HFFc6 (cell line): Measurements from ENCODE around the gene TSC22D1. TPM values are rescaled to one million over a fixed set of nuclear protein-coding genes. Genes with fewer than 3 reads are reported as not detected.
"Not testable (repeated sequence)": the region's sequence is repeated elsewhere in the genome, so short reads cannot be mapped to it uniquely, and the experiment has no call there.

Source experiments
- DNase-seq: peaks from one replicate; pipeline ENCODE4 v3.0.0-alpha.2; 2018
- H3K27ac Mint-ChIP-seq: 2 replicates; pipeline ENCODE4 v1.8.0; 2020; ENCODE audit warnings: mild to moderate bottlenecking, mixed read lengths
- H3K27me3 Mint-ChIP-seq: 2 replicates; pipeline ENCODE4 v1.8.0; 2021; ENCODE audit warnings: mild to moderate bottlenecking, moderate library complexity, mixed read lengths; ENCODE audit not compliant: insufficient read depth
- H3K36me3 Mint-ChIP-seq: 2 replicates; pipeline ENCODE4 v1.8.0; 2021; ENCODE audit warnings: low read depth, mixed read lengths
- H3K4me1 Mint-ChIP-seq: 2 replicates; pipeline ENCODE4 v1.8.0; 2020; ENCODE audit warnings: low read depth, mixed read lengths
- H3K4me3 Mint-ChIP-seq: 2 replicates; pipeline ENCODE4 v1.8.0; 2020; ENCODE audit warnings: mild to moderate bottlenecking, moderate library complexity, mixed read lengths
- H3K9me3 Mint-ChIP-seq: 2 replicates; pipeline ENCODE4 v1.8.0; 2020; ENCODE audit warnings: mild to moderate bottlenecking, mixed read lengths
- total RNA-seq, 6 experiments: library from RNA; stranded (reverse); fragmentation: NEBNext Ultra II Directional; extraction: Animal tissue kit (Norgen Biotek cat#: 25700); gene quantifications; 2 replicates in 1 of 6; 3 replicates in 5 of 6; pipeline ENCODE4 v1.2.3, GENCODE V29; 2021
- TF ChIP-seq, protein P1 (sequence below): fragments of 200-600 bp; sonication (generic); IDR thresholded peaks from 2 replicates; pipeline ENCODE4 v1.5.0; 2021; ENCODE audit warnings: antibody characterized with exemption, mild to moderate bottlenecking

TSC22D1 gene
- total RNA-seq, 6 experiments from 2014 or later, result 42.3 to 49.4 (median 45.2) TPM

DNA sequence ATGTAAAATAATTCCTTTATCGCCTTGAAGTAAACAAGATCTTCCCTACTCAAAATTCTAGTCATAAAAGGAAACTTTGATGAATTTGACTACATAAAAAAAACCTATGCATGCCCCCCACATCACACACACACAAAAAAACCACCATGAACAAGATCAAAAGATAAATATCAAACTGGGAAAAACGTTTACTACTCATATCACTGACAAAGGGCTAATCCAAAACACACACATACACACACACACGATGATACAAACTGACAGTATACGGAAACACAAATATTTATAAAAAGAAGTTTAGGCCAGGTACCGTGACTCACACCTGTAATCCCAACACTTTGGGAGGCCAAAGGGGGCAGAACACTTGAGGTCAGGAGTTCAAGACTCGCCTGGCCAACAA is 61.9 kb downstream of the TSC22D1 start:
- Mint-ChIP-seq H3K27me3 (no peaks in the 10 kb centered on the region; the same call in 1 of the 2 replicates), H3K4me3 (no peak overlapping the region), H3K27ac (no peak overlapping the region; the same call in 1 of the 2 replicates), H3K36me3 (peaks cover 21% of the 10 kb centered on the region), H3K4me1 (no peaks in the 10 kb centered on the region), H3K9me3 (no peaks in the 10 kb centered on the region)
- TF ChIP-seq, protein P1, sequence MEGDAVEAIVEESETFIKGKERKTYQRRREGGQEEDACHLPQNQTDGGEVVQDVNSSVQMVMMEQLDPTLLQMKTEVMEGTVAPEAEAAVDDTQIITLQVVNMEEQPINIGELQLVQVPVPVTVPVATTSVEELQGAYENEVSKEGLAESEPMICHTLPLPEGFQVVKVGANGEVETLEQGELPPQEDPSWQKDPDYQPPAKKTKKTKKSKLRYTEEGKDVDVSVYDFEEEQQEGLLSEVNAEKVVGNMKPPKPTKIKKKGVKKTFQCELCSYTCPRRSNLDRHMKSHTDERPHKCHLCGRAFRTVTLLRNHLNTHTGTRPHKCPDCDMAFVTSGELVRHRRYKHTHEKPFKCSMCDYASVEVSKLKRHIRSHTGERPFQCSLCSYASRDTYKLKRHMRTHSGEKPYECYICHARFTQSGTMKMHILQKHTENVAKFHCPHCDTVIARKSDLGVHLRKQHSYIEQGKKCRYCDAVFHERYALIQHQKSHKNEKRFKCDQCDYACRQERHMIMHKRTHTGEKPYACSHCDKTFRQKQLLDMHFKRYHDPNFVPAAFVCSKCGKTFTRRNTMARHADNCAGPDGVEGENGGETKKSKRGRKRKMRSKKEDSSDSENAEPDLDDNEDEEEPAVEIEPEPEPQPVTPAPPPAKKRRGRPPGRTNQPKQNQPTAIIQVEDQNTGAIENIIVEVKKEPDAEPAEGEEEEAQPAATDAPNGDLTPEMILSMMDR, result no peak
- no peak for DNase-seq

DNA sequence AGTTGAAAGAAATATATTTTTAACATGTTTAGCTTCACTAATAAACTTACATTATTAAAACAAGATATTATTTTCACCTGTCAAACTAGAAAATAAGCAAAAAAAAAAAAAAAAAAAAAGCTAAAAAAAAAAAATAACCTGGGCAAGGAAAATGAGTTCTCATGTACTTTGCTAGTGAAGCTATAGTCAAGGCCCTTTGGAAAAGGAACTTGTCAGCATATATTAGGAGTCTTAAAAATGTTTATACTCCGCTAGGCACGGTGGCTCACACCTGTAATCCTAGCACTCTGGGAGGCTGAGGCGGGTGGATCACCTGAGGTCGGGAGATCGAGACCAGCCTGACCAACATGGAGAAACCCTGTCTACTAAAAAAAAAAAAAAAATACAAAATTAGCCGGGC is 66.3 kb downstream of the TSC22D1 start:
- Mint-ChIP-seq H3K4me1 (peaks cover 17% of the 10 kb centered on the region; the same call in 1 of the 2 replicates), H3K36me3 (peaks cover 21% of the 10 kb centered on the region)
- not testable (repeated sequence) for H3K27ac Mint-ChIP-seq, H3K9me3 Mint-ChIP-seq, DNase-seq, H3K27me3 Mint-ChIP-seq, H3K4me3 Mint-ChIP-seq

DNA sequence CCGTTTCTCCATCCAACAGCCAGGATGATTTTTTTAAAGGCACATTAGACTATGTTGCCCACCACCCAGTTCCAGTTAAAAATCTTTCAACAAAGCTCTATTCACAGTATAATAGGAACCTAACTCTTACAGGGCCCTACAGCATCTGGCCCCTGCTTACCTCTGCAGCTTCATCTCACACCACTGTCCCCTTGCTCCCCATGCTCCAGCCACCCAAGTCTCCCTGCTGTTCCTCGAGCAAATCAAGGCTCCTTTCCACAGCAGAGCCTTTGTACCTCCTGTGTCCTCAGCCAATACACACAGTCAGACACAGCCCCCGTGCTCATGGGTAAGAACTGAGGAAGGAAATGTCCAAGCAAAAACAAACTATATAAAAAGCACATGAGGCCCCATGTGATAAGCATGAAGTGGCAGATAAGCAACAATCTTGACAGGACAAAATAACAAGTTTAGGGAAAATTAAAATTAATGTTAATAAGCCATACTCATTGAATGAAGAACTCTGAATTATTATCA is 67.5 kb downstream of the TSC22D1 start:
- Mint-ChIP-seq H3K4me3 (no peak overlapping the region), H3K9me3 (no peaks in the 10 kb centered on the region), H3K27me3 (peaks cover 2% of the 10 kb centered on the region; the same call in 1 of the 2 replicates), H3K27ac (no peak overlapping the region), H3K36me3 (peaks cover 15% of the 10 kb centered on the region), H3K4me1 (peaks cover 17% of the 10 kb centered on the region; the same call in 1 of the 2 replicates)
- DNase-seq, result no peak
- TF ChIP-seq, protein P1, result no peak

DNA sequence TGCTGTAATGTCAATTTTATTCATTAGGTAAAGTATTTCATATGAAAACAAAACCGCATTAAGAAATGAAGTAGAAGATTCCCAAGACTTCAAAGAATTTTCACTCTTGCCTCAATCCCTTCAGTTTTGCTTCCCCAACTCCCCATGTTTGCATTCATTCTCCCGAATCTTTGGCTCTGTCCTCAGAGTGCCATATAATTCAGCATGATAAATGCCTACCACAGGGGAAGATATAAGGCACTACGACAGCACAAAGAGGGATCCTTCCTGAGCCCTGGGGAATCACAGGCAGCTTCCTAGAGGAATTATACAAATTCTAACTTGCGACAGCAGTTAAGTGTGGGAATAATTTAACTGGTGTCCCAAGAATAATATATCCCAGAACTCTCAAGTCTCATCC is 68.5 kb downstream of the TSC22D1 start:
- peaks cover 10% of the 10 kb centered on the region for H3K36me3 Mint-ChIP-seq
- peaks cover 17% of the 10 kb centered on the region; the same call in 1 of the 2 replicates for H3K4me1 Mint-ChIP-seq
- no peak for DNase-seq
- H3K4me3 Mint-ChIP-seq, result no peak overlapping the region
- H3K27ac Mint-ChIP-seq, result no peak overlapping the region
- H3K27me3 Mint-ChIP-seq, result peaks cover 2% of the 10 kb centered on the region; the same call in 1 of the 2 replicates
- H3K9me3 Mint-ChIP-seq, result no peaks in the 10 kb centered on the region
- TF ChIP-seq, protein P1, result no peak

DNA sequence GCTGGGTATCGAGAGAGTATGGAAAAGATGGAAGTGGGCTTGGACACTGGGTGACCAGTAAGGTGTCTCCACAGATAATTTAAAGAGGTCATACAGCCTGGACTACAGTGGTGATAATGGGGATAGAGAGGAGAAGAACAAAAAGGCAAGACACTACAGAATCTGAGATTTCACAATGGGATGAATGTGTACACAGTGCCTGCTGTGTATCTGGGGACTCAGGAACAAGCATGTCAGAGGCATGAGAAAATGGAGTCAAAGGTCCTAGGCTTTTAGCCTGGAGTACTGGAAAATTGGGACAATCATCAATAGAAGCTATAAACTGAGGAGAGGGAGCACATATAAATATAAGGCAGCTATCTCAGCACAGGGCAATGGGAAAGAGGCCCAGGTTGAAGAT is 69.4 kb downstream of the TSC22D1 start:
- Mint-ChIP-seq H3K4me3 (no peak overlapping the region), H3K4me1 (peaks cover 17% of the 10 kb centered on the region; the same call in 1 of the 2 replicates), H3K27ac (no peak overlapping the region), H3K9me3 (no peaks in the 10 kb centered on the region), H3K36me3 (peaks cover 7% of the 10 kb centered on the region; the same call in 1 of the 2 replicates), H3K27me3 (peaks cover 2% of the 10 kb centered on the region; the same call in 1 of the 2 replicates)
- TF ChIP-seq, protein P1, result no peak
- DNase-seq, result no peak

DNA sequence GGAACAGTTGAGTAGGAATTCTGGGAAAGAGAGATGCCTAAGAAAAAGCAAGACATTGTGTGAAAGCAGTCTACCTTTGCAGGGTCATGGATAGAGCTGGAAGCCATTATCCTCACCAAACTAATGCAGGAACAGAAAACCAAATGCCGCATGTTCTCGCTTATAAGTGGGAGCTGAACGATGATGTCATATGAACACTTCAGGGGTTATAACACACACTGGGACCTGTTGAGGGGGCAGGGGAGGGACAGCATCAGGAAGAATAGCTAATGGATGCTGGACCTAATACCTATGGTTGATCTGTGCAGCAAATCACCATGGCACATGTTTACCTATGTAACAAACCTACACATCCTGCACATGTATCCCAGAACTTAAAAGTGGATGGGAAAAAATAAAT is 69.9 kb downstream of the TSC22D1 start:
- Mint-ChIP-seq H3K4me1 (peaks cover 17% of the 10 kb centered on the region; the same call in 1 of the 2 replicates), H3K9me3 (no peaks in the 10 kb centered on the region), H3K36me3 (peaks cover 3% of the 10 kb centered on the region; the same call in 1 of the 2 replicates), H3K27me3 (0 out of 2 replicates have a peak, but pooled peaks cover 2% of the 10 kb centered on the region), H3K4me3 (no peak overlapping the region), H3K27ac (no peak overlapping the region)
- no peak for DNase-seq
- TF ChIP-seq, protein P1, result no peak
